PC-3 (cell line): ENCODE results near the gene LRRC7. TPM values are rescaled to one million over a fixed set of nuclear protein-coding genes. Genes with fewer than 3 reads are reported as not detected.

ENCODE experiments used
- ATAC-seq: fragments of 200-7000 bp; cut with Tn5 transposase; 2 replicates; pipeline ENCODE4 v1.9.1; 2020; ENCODE audit warnings: mild to moderate bottlenecking, moderate library complexity
- BruUV-seq: library from RNA; stranded (reverse); fragments of 400-500 nt; replicated peaks from 2 replicates; lab custom pipeline; 2021; lab: Mats Ljungman, UMichigan
- CTCF ChIA-PET: fragments of 300-600 bp; sonication (Branson Sonifier 250); formaldehyde crosslinking; loops from one replicate; lab custom pipeline; 2022; ENCODE audit warnings: antibody characterized with exemption; lab: Charles Lee
- POLR2A ChIA-PET: fragments of 300-600 bp; sonication (Branson Sonifier 250); formaldehyde crosslinking; loops from one replicate; lab custom pipeline; 2022; ENCODE audit warnings: antibody characterized with exemption; ENCODE audit not compliant: unreplicated experiment; lab: Charles Lee
- DNase-seq: peaks from one replicate; pipeline ENCODE4 v3.0.0-alpha.2; 2015
- H2AFZ ChIP-seq: fragments of 300-600 bp; sonication (generic); 2 replicates; pipeline ENCODE4 v1.6.0; 2016; ENCODE audit warnings: antibody characterized with exemption, low read length
- H3F3A ChIP-seq: fragments of 300-600 bp; sonication (generic); one replicate; pipeline ENCODE4 v1.6.0; 2017; ENCODE audit warnings: antibody characterized with exemption, low read length, control low read depth, mild to moderate bottlenecking; ENCODE audit not compliant: unreplicated experiment
- H3K27ac ChIP-seq: fragments of 300-600 bp; sonication (generic); 2 replicates; pipeline ENCODE4 v1.5.1; 2016; ENCODE audit warnings: mild to moderate bottlenecking, low read length
- H3K27me3 ChIP-seq: fragments of 300-600 bp; sonication (generic); 2 replicates; pipeline ENCODE4 v1.6.1; 2016; ENCODE audit warnings: low read length, mixed read lengths
- H3K36me3 ChIP-seq: fragments of 300-600 bp; sonication (generic); 2 replicates; pipeline ENCODE4 v1.6.1; 2016; ENCODE audit warnings: low read depth, mixed run types, low read length, mixed read lengths
- H3K4me1 ChIP-seq: fragments of 300-600 bp; sonication (generic); 2 replicates; pipeline ENCODE4 v1.5.1; 2016; ENCODE audit warnings: low read length; ENCODE audit not compliant: insufficient read depth
- H3K4me2 ChIP-seq: fragments of 300-600 bp; sonication (generic); 2 replicates; pipeline ENCODE4 v1.6.0; 2016; ENCODE audit warnings: low read length
- H3K4me3 ChIP-seq: fragments of 300-600 bp; sonication (generic); 2 replicates; pipeline ENCODE4 v1.5.1; 2016; ENCODE audit warnings: mild to moderate bottlenecking, low read length, mixed read lengths
- H3K79me2 ChIP-seq: fragments of 300-600 bp; sonication (generic); 2 replicates; pipeline ENCODE4 v1.6.1; 2017; ENCODE audit warnings: low read length, mixed read lengths
- H3K9ac ChIP-seq: fragments of 300-600 bp; sonication (generic); 2 replicates; pipeline ENCODE4 v1.6.0; 2016; ENCODE audit warnings: mild to moderate bottlenecking, low read length
- H3K9me2 ChIP-seq: fragments of 300-600 bp; sonication (generic); replicated peaks from 2 replicates; pipeline ENCODE4 v1.6.1; 2016; ENCODE audit warnings: mixed run types, low read length, mixed read lengths
- H3K9me3 ChIP-seq: fragments of 300-600 bp; sonication (generic); 2 replicates; pipeline ENCODE4 v1.6.1; 2016; ENCODE audit warnings: low read length, mixed read lengths
- H4K20me1 ChIP-seq: fragments of 300-600 bp; sonication (generic); 2 replicates; pipeline ENCODE4 v1.6.1; 2016; ENCODE audit warnings: low read length, mixed read lengths
- CTCF ChIP-seq: fragments of 300-600 bp; sonication (generic); conservative IDR thresholded peaks from 2 replicates; pipeline ENCODE4 v1.5.1; 2017; ENCODE audit warnings: antibody characterized with exemption, low read depth, mild to moderate bottlenecking, low read length
- EZH2 ChIP-seq: fragments of 300-600 bp; sonication (generic); IDR thresholded peaks from one replicate; pipeline ENCODE4 v1.6.1; 2017; ENCODE audit warnings: antibody characterized with exemption, mild to moderate bottlenecking, low read length; ENCODE audit not compliant: unreplicated experiment
- EZH2phosphoT487 ChIP-seq: fragments of 300-600 bp; sonication (generic); IDR thresholded peaks from 2 replicates; pipeline ENCODE4 v1.6.1; 2018; ENCODE audit warnings: mild to moderate bottlenecking, antibody characterized with exemption, low read length, borderline replicate concordance
- intact Hi-C: fragments of 100-400 bp; cut with micrococcal nuclease; formaldehyde crosslinking; loops from 2 replicates; pipeline ENCODE4 v1.9.0; 2023
- total RNA-seq: library from RNA; depleted of rRNA; stranded (reverse); fragments of >200 nt; gene quantifications from 2 replicates; pipeline ENCODE4 v1.2.3, GENCODE V29; 2014

Gene LRRC7
- total RNA-seq, 1 experiment from 2014 or later = 0.04 TPM

GRCh38 chr1:69649383-69649990 lies 81.8 kb downstream of the LRRC7 start:
- H3K27ac ChIP-seq = no peak overlapping the region
- no peaks in the 10 kb centered on the region for H3K36me3 ChIP-seq
- no TSS peak for BruUV-seq
- no peaks in the 10 kb centered on the region for H4K20me1 ChIP-seq
- H3K4me3 ChIP-seq = no peak overlapping the region
- ATAC-seq (no peak), DNase-seq (no peak)
- H3K9ac ChIP-seq = no peak overlapping the region
- H3K9me3 ChIP-seq = no peaks in the 10 kb centered on the region
- no peaks in the 10 kb centered on the region for H3K79me2 ChIP-seq
- H3K4me2 ChIP-seq = no peak overlapping the region
- H3K4me1 ChIP-seq = no peaks in the 10 kb centered on the region
- no peaks in the 10 kb centered on the region for H3F3A ChIP-seq
- H3K27me3 ChIP-seq = no peaks in the 10 kb centered on the region; the same call in 1 of the 2 replicates
- CTCF ChIA-PET = no interaction called here
- H2AFZ ChIP-seq = no peak overlapping the region
- POLR2A ChIA-PET = no interaction called here
- no peaks in the 10 kb centered on the region for H3K9me2 ChIP-seq
- intact Hi-C loops = no loop called here
- TF ChIP-seq EZH2phosphoT487 = no peak
- no peak for TF ChIP-seq CTCF
- no peak for TF ChIP-seq EZH2

- Histone ChIP-seq H3K36me3 (no peaks in the 10 kb centered on the region), H3K4me1 (no peaks in the 10 kb centered on the region), H3K27ac (no peak overlapping the region), H3K9me2 (no peaks in the 10 kb centered on the region), H3K4me2 (no peak overlapping the region), H3K9ac (no peak overlapping the region), H2AFZ (no peak overlapping the region), H3K4me3 (no peak overlapping the region), H3K79me2 (no peaks in the 10 kb centered on the region), H3F3A (no peaks in the 10 kb centered on the region), H4K20me1 (no peaks in the 10 kb centered on the region), H3K9me3 (no peaks in the 10 kb centered on the region), H3K27me3 (no peaks in the 10 kb centered on the region; the same call in 1 of the 2 replicates)
- intact Hi-C loops = no loop called here
- no peak for DNase-seq
- no TSS peak for BruUV-seq
- POLR2A ChIA-PET = no interaction called here
- CTCF ChIA-PET = no interaction called here
- no peak for ATAC-seq
- no peak for TF ChIP-seq CTCF
- TF ChIP-seq EZH2 = no peak
- TF ChIP-seq EZH2phosphoT487 = no peak
Measured at GRCh38 chr1:69650779-69651178, 83.1 kb downstream of the LRRC7 start.

GRCh38 chr1:69651656-69652055 lies 83.9 kb downstream of the LRRC7 start:
- Histone ChIP-seq H3K27ac (no peak overlapping the region), H3K4me3 (no peak overlapping the region), H2AFZ (no peak overlapping the region), H4K20me1 (no peaks in the 10 kb centered on the region), H3K27me3 (no peaks in the 10 kb centered on the region; the same call in 1 of the 2 replicates), H3K9ac (no peak overlapping the region), H3K9me3 (no peaks in the 10 kb centered on the region), H3K4me2 (no peak overlapping the region), H3K79me2 (no peaks in the 10 kb centered on the region), H3F3A (no peaks in the 10 kb centered on the region), H3K4me1 (no peaks in the 10 kb centered on the region), H3K9me2 (no peaks in the 10 kb centered on the region), H3K36me3 (no peaks in the 10 kb centered on the region)
- no peak for ATAC-seq
- intact Hi-C loops = no loop called here
- ChIA-PET POLR2A (no interaction called here), CTCF (no interaction called here)
- DNase-seq = no peak
- TF ChIP-seq CTCF = no peak
- no peak for TF ChIP-seq EZH2phosphoT487
- TF ChIP-seq EZH2 = no peak
- BruUV-seq = no TSS peak
